SKM-1 treated with dmso at 0.1 percent for 144 hours (cell line): ENCODE data around the gene OSBPL8.
A peak's percentile ranks its signal among the peaks of the same experiment; 100 is the strongest.
"Not testable (repeated sequence)": the region's sequence is repeated elsewhere in the genome, so short reads cannot be mapped to it uniquely, and the experiment has no call there.

Experiments
- DNase-seq: peaks from one replicate; lab custom pipeline; 2025; ENCODE audit not compliant: unreplicated experiment; lab: John Stamatoyannopoulos, UW

Gene OSBPL8

GRCh38 chr12:76529226-76529918 lies 30.2 kb downstream of the OSBPL8 start:
- DNase-seq = no peak

GRCh38 chr12:76523408-76523807 lies 36.2 kb downstream of the OSBPL8 start:
- DNase-seq = no peak

GRCh38 chr12:76520348-76520747 lies 39.2 kb downstream of the OSBPL8 start:
- DNase-seq = no peak

GRCh38 chr12:76519538-76519937 lies 40.0 kb downstream of the OSBPL8 start:
- DNase-seq = peak; percentile 68

- no peak for DNase-seq
Observed at GRCh38 chr12:76518699-76519098, 40.9 kb downstream of the OSBPL8 start.

- DNase-seq = no peak
Observed at GRCh38 chr12:76515271-76515670, 44.3 kb downstream of the OSBPL8 start.

GRCh38 chr12:76511116-76511716 lies 48.4 kb downstream of the OSBPL8 start:
- DNase-seq = not testable (repeated sequence)

- no peak for DNase-seq
Observed at GRCh38 chr12:76508128-76508980, 51.2 kb downstream of the OSBPL8 start.

GRCh38 chr12:76506149-76506548 lies 53.4 kb downstream of the OSBPL8 start:
- no peak for DNase-seq

- DNase-seq = no peak
Observed at GRCh38 chr12:76505050-76505449, 54.5 kb downstream of the OSBPL8 start.

GRCh38 chr12:76504606-76505005 lies 55.0 kb downstream of the OSBPL8 start:
- no peak for DNase-seq

GRCh38 chr12:76503957-76504356 lies 55.6 kb downstream of the OSBPL8 start:
- DNase-seq = no peak

- no peak for DNase-seq
Observed at GRCh38 chr12:76501390-76501789, 58.2 kb downstream of the OSBPL8 start.

GRCh38 chr12:76499136-76499535 lies 60.4 kb downstream of the OSBPL8 start:
- not testable (repeated sequence) for DNase-seq

- no peak for DNase-seq
Observed at GRCh38 chr12:76495556-76495955, 64.0 kb downstream of the OSBPL8 start.

- DNase-seq = no peak
Observed at GRCh38 chr12:76491292-76491691, 68.3 kb downstream of the OSBPL8 start.

- no peak for DNase-seq
Observed at GRCh38 chr12:76490763-76491162, 68.8 kb downstream of the OSBPL8 start.

GRCh38 chr12:76489737-76490136 lies 69.8 kb downstream of the OSBPL8 start:
- DNase-seq = no peak

- DNase-seq = no peak
Observed at GRCh38 chr12:76486011-76486410, 73.6 kb downstream of the OSBPL8 start.

- DNase-seq = no peak
Observed at GRCh38 chr12:76480796-76481195, 78.8 kb downstream of the OSBPL8 start.

GRCh38 chr12:76478045-76478444 lies 81.5 kb downstream of the OSBPL8 start:
- DNase-seq = no peak

- not testable (repeated sequence) for DNase-seq
Observed at GRCh38 chr12:76472862-76473261, 86.7 kb downstream of the OSBPL8 start.
